NCI-H128 (cell line): Measurements from ENCODE around the gene DOC2A.
"Not testable (repeated sequence)": the region's sequence is repeated elsewhere in the genome, so short reads cannot be mapped to it uniquely, and the experiment has no call there.

Experiments used
- DNase-seq: peaks from one replicate; lab custom pipeline; 2025; ENCODE audit not compliant: unreplicated experiment; lab: John Stamatoyannopoulos, UW

The DOC2A gene

GRCh38 chr16:29973384-29974246 is 37.2 kb downstream of the DOC2A start, which contains the start of gene TAOK2:
Gene TAOK2 (plus strand): TSS chr16:29973868. CDS start chr16:29977773, 3,905 bp downstream.
- DNase-seq = peak; percentile 88

- DNase-seq = no peak
Measured at GRCh38 chr16:29972992-29973383, 37.8 kb downstream of the DOC2A start.

- no peak for DNase-seq
Measured at GRCh38 chr16:29972500-29972899, 38.3 kb downstream of the DOC2A start.

DNA sequence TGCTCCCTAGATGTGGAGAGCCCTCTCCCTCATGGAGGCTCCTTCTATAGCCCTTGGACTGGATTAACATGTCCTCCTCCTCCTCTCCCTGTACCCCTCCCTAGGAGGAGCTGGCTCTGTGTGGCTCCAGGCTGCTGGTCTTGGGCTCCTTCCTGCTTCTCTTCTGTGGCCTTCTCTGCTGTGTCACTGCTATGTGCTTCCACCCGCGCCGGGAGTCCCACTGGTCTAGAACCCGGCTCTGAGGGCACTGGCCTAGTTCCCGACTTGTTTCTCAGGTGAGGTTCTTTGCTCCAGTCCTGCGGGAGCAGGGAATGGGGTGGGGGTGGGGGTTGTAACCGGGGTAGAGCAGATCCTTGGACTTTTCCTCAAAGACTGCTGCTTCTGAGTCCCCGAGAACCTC is 39.5 kb downstream of the DOC2A start:
- no peak for DNase-seq

DNA sequence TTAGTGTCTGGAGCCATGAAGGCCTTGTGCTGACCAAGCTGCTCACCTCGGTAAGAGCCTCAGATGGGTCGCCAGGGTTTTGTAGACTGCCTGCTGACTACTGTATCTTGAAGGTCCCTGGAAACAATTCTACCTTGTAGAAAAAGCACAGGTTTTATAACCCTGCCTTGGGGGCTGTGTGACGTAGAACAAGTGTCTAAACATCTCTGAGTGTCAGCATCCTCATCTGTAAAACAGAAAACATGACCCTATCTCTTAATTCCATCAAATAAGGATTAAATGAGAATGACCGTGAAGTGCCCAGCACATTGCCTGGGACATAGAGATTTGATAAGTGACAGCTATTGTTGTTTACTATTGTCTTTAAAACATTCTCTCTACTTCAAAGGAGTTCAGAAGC is 42.6 kb downstream of the DOC2A start:
- DNase-seq = no peak

- no peak for DNase-seq
Measured at GRCh38 chr16:29963021-29963743, 47.6 kb downstream of the DOC2A start.

- no peak for DNase-seq
Measured at GRCh38 chr16:29962344-29962994, 48.4 kb downstream of the DOC2A start.

DNA sequence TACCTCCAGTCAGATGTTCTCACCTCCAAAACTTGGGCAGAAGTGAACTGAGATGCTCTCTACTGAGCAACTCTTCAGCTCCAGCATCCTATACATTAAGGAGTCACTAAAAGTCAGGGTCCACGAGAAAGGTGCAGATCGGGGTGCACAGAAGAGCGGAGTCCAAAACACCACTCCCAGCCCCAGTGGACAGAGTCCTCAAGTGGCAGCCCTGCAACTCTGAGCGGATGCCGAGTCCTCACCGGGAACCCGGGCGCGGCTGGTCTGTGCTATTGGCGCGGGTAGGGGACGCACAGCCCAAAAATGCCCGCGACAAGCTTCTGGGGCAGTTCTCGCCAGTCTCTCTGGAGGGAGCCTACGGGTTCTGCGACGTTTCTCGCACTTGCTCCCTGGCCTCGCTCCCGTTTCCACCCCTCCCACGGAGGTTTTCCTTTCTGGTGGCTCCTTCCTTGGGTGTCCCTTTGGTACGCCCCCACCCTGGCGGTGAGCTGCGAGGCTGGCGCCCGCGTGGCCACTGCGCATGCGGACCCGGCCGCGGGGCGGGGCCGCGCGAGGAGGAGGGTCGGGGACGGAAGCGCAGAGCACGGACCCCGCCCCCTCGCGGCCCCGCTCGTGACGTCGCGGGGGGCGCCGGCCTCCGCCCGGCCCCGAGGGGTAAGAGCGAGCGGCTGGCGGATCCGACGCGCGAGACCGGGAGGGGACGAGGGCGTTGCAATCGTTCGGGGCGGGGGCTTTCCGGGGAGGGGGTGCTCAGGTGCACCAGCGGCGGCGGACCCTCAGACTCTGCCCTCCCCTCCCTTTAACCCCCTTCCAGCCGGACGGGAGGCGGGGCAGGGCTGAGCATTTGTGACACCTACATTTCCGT is 49.1 kb downstream of the DOC2A start, which contains the start of gene TMEM219:
Gene TMEM219, plus strand, starts transcription at position 601 of the 865 bp plus-strand sequence. CDS start 1,065 bp downstream, outside the sequence.
- DNase-seq = peak; percentile 53

DNA sequence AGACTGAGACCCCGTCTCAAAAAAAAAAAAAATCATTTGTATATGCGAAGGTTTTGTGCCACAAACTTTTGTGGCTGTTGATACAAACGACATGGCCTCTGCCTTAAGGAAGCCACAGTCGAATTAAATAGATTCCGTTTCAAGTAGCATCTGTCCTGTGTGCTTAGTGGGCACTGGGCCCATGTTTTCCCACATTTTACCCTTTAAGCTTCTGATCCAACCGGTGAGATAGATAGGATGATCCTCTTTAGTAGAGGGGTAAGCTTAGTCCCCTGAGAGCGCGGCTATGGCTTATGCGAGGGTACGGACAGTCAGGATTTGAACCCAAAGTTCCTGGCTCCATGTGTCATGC is 49.7 kb downstream of the DOC2A start:
- no peak for DNase-seq

DNA sequence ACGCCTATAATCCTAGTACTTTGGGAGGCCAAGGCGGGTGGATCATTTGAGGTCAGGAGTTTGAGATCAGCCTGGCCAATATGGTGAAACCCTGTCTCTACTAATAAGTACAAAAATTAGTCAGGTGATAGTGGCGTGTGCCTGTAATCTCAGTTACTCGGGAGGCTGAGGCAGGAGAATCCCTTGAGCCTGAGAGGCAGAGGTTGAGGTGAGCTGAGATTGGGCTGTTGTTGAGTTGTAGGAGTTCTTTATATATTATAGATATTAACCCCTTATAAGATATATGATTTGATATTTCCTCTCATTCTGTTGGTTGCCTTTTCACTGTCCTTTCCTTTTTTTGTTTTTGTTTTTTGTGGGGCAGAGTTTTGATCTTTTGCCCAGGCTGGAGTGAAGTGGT is 51.0 kb downstream of the DOC2A start:
- DNase-seq = not testable (repeated sequence)

DNA sequence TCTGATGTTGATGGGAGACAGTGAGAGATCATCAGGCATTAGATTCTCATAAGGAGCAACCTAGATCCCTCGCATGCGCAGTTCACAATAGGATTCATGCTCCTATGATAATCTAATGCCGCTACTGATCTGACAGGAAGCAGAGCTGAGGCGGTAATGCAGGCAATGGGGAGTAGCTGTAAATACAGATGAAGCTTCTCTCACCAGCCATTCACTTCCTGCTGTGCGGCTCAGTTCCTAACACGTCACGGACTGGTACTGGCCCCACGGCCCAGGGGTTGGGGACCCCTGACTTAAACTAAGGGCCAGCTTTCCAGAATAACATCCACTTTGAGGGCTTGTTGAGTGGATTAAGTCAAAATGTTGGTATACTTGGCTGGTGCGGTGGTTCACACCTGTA is 51.5 kb downstream of the DOC2A start:
- no peak for DNase-seq

- DNase-seq = no peak
Measured at GRCh38 chr16:29958756-29959155, 52.1 kb downstream of the DOC2A start.
